WTC11 (cell line): ENCODE data around the gene LPIN3.

Experiments
- TF ChIP-seq, protein P1 (sequence below): fragments of 200-600 bp; IDR thresholded peaks from 2 replicates; pipeline ENCODE4 v1.8.0; 2022; ENCODE audit warnings: antibody characterized with exemption
- TF ChIP-seq, protein P2 (sequence below): sonication (generic); formaldehyde crosslinking; IDR thresholded peaks from 2 replicates; pipeline ENCODE4 v1.8.1; 2022; ENCODE audit warnings: mild to moderate bottlenecking, moderate library complexity, missing genetic modification reagents
- TF ChIP-seq, protein P3 (sequence below): sonication (generic); formaldehyde crosslinking; conservative IDR thresholded peaks from 2 replicates; pipeline ENCODE4 v1.8.1; 2023; ENCODE audit warnings: mild to moderate bottlenecking, low read depth, missing genetic modification reagents, moderate library complexity

DNA sequence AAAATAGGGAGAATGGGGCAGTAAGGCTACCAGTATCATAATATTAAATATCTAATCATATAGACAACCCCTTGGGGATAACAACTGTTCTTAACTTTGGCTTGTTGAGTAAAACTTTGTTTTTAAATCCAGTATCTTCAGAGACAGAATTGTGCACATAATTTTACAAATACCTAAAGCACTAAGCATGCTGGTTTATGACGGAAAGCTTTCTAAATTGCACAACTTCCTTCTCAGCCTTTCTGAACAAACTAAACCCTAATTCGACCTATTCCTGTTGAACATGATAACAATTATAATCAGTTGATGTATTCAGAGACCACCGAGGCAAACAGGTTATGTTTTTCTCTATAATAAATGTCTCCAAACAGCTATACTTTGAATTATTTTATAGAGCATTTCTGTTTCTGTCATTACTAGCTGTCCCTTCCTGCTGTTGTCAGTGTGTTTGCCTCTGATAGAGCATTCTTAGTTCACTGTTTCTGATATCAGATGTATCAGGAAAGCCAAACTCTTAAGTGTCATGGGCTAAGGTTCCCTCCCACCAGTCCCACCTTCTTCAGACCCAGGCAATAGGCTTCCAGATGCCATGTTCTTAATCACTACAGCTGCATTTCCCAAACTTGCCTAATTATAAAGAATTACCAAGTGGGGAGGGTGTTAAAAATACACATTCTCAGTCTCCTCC is 31.8 kb upstream of the LPIN3 start:
- TF ChIP-seq, protein P1, sequence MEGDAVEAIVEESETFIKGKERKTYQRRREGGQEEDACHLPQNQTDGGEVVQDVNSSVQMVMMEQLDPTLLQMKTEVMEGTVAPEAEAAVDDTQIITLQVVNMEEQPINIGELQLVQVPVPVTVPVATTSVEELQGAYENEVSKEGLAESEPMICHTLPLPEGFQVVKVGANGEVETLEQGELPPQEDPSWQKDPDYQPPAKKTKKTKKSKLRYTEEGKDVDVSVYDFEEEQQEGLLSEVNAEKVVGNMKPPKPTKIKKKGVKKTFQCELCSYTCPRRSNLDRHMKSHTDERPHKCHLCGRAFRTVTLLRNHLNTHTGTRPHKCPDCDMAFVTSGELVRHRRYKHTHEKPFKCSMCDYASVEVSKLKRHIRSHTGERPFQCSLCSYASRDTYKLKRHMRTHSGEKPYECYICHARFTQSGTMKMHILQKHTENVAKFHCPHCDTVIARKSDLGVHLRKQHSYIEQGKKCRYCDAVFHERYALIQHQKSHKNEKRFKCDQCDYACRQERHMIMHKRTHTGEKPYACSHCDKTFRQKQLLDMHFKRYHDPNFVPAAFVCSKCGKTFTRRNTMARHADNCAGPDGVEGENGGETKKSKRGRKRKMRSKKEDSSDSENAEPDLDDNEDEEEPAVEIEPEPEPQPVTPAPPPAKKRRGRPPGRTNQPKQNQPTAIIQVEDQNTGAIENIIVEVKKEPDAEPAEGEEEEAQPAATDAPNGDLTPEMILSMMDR: no peak
- TF ChIP-seq, protein P2, sequence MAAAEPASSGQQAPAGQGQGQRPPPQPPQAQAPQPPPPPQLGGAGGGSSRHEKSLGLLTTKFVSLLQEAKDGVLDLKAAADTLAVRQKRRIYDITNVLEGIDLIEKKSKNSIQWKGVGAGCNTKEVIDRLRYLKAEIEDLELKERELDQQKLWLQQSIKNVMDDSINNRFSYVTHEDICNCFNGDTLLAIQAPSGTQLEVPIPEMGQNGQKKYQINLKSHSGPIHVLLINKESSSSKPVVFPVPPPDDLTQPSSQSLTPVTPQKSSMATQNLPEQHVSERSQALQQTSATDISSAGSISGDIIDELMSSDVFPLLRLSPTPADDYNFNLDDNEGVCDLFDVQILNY (CRISPR knock-in tag): no peak
- TF ChIP-seq, protein P3, sequence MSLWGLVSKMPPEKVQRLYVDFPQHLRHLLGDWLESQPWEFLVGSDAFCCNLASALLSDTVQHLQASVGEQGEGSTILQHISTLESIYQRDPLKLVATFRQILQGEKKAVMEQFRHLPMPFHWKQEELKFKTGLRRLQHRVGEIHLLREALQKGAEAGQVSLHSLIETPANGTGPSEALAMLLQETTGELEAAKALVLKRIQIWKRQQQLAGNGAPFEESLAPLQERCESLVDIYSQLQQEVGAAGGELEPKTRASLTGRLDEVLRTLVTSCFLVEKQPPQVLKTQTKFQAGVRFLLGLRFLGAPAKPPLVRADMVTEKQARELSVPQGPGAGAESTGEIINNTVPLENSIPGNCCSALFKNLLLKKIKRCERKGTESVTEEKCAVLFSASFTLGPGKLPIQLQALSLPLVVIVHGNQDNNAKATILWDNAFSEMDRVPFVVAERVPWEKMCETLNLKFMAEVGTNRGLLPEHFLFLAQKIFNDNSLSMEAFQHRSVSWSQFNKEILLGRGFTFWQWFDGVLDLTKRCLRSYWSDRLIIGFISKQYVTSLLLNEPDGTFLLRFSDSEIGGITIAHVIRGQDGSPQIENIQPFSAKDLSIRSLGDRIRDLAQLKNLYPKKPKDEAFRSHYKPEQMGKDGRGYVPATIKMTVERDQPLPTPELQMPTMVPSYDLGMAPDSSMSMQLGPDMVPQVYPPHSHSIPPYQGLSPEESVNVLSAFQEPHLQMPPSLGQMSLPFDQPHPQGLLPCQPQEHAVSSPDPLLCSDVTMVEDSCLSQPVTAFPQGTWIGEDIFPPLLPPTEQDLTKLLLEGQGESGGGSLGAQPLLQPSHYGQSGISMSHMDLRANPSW (CRISPR knock-in tag): no peak
